Esophagus muscularis mucosa (tissue), 4 donors: ENCODE data around the gene USHBP1.

Experiments
- CTCF ChIP-seq, 3 experiments: fragments of 200-600 bp in 2 of 3; fragments of 450-650 bp in 1 of 3; sonication (generic) in 2 of 3; IDR thresholded peaks; one replicate each; pipeline ENCODE4 v1.5.1; 2017 to 2019; ENCODE audit warnings: antibody characterized with exemption in 3 of 3, mild to moderate bottlenecking in 2 of 3, moderate library complexity in 1 of 3
- EP300 ChIP-seq: sonication (generic); formaldehyde crosslinking; IDR thresholded peaks from one replicate; pipeline ENCODE4 v1.6.1; 2017; ENCODE audit warnings: antibody characterized with exemption
- POLR2A ChIP-seq: fragments of 450-650 bp; IDR thresholded peaks from one replicate; pipeline ENCODE4 v1.6.1; 2017; ENCODE audit warnings: antibody characterized with exemption, moderate library complexity, mild to moderate bottlenecking, low read depth
- POLR2AphosphoS5 ChIP-seq, 2 donors: sonication (generic); formaldehyde crosslinking; IDR thresholded peaks; one replicate each; pipeline ENCODE4 v1.6.1; 2017; ENCODE audit warnings: antibody characterized with exemption in 2 of 2

DNA sequence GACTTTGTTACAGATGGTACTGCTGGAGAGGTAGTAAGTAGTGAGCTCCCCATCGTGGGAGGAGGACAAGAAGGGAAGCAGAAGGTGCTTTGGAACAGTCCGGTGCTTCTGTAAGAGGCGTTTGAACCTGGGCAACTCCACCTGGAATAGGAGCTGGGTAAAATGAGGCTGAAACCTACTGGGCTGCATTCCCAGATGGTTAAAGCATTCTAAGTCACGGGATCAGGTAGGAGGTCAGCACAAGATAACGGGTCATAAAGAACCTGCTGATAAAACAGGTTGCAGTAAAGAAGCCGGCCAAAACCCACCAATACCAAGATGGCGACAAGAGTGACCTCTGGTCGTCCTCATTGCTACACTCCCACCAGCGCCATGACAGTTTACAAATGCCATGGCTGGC, 22.2 kb upstream of the USHBP1 start:
- TF ChIP-seq CTCF (IDR thresholded peaks at IDR 0.05) (no peak), POLR2A (no peak), POLR2AphosphoS5 (IDR thresholded peaks at IDR 0.05) (no peak), EP300 (no peak)
